ENCODE results near the gene PFKM. TPM values are rescaled to one million over a fixed set of nuclear protein-coding genes. Genes with fewer than 3 reads are reported as not detected.
"Not testable (repeated sequence)": the region's sequence is repeated elsewhere in the genome, so short reads cannot be mapped to it uniquely, and the experiment has no call there.

Gene PFKM
- total and polyA plus RNA-seq, 11 donors: 160 to 901 (median 474) TPM

GRCh38 chr12:48151103-48151771 is 32.1 kb downstream of the PFKM start:
- intact Hi-C loops (cut with DNase I): loop anchor here in 1 of 10 donors (10.0 kb wide), 1 partner anchor 186 kb away; the partner anchor contains the start of gene TMEM106C
- WGBS, 4 donors: 67 to 89% (median 77%) methylated on average over 2 of the region's 2 CpGs
- Histone ChIP-seq H3K4me3 (no peak overlapping the region), H3K27me3 (no peaks in the 10 kb centered on the region), H3K27ac (peak overlapping the region in 9 of 12 donors; percentile 1 to 68 (median 33)), H3K36me3 (peaks cover 0 to 86% (median 77%) of the 10 kb centered on the region in 9 donors), H3K4me1 (peaks cover 0 to 68% (median 19%) of the 10 kb centered on the region in 12 donors), H3K9me3 (no peaks in the 10 kb centered on the region)
- ATAC-seq (peak; percentile 21 to 54 (median 26)), DNase-seq (no peak)
- TF ChIP-seq CTCF (IDR thresholded peaks at IDR 0.05) (no peak), POLR2A (IDR thresholded peaks at IDR 0.05) (no peak)

GRCh38 chr12:48155786-48156185 is 36.6 kb downstream of the PFKM start:
- H3K27ac ChIP-seq, ATAC-seq, H3K9me3 ChIP-seq, H3K27me3 ChIP-seq, DNase-seq: not testable (repeated sequence)
- Histone ChIP-seq H3K4me3 (peak overlapping the region in 3 of 12 donors; percentile 69 to 87 (median 80)), H3K4me1 (peaks cover 0 to 58% (median 23%) of the 10 kb centered on the region in 12 donors), H3K36me3 (peaks cover 0 to 40% (median 31%) of the 10 kb centered on the region in 9 donors)
- WGBS, 4 donors: 93 to 97% (median 95%) methylated on average over 5 of the region's 5 CpGs
- intact Hi-C loops (cut with DNase I): loop anchor here in 9 of 10 donors (2.0 to 10.0 kb wide), 6 partner anchors 33 to 193 kb away; partner anchors contain the start of genes SENP1 (in 6 of the 9) and TMEM106C (in 2 of the 9)

- TF ChIP-seq POLR2A (IDR thresholded peaks at IDR 0.05) (no peak), CTCF (IDR thresholded peaks at IDR 0.05) (no peak)
- no peaks in the 10 kb centered on the region for H3K27me3 ChIP-seq
- H3K4me1 ChIP-seq: peaks cover 0 to 52% (median 19%) of the 10 kb centered on the region in 12 donors
- no peak for DNase-seq
- H3K4me3 ChIP-seq: peak overlapping the region; percentile 55 to 99 (median 84)
- H3K27ac ChIP-seq: peak overlapping the region; percentile 71 to 94 (median 88)
- ATAC-seq: no peak
- H3K36me3 ChIP-seq: peaks cover 0 to 32% (median 23%) of the 10 kb centered on the region in 9 donors
- no peaks in the 10 kb centered on the region for H3K9me3 ChIP-seq
- intact Hi-C loops (cut with DNase I): loop anchor here (1.0 to 10.0 kb wide), 8 partner anchors 34 to 194 kb away; partner anchors contain the start of genes SENP1 (in 9 of the 10), TMEM106C (in 2 of the 10) and PFKM (in 1 of the 10)
- WGBS, 4 donors: 26 to 31% (median 28%) methylated on average over 8 of the region's 8 CpGs
Observed at GRCh38 chr12:48156652-48157017, 37.5 kb downstream of the PFKM start.

- peaks cover 0 to 26% (median 16%) of the 10 kb centered on the region in 9 donors for H3K36me3 ChIP-seq
- TF ChIP-seq POLR2A (IDR thresholded peaks at IDR 0.05) (peak in 1 of 2 donors; percentile 66), CTCF (IDR thresholded peaks at IDR 0.05) (peak; percentile 28 to 77 (median 52))
- intact Hi-C loops (cut with DNase I): loop anchor here (1.0 to 10.0 kb wide), 8 partner anchors 35 to 195 kb away; partner anchors contain the start of genes SENP1 (in 9 of the 10), TMEM106C (in 2 of the 10) and PFKM (in 1 of the 10)
- H3K27ac ChIP-seq: peak within 1 kb of the TSS; percentile 71 to 94 (median 88)
- H3K9me3 ChIP-seq: no peaks in the 10 kb centered on the region
- WGBS, 4 donors: 0% methylated on average over 47 to 56 of the region's 56 CpGs
- peak; percentile 97 to 98 (median 98) for ATAC-seq
- DNase-seq: peak; percentile 99 to 100 (median 99)
- H3K27me3 ChIP-seq: no peaks in the 10 kb centered on the region
- peaks cover 0 to 51% (median 19%) of the 10 kb centered on the region in 12 donors for H3K4me1 ChIP-seq
- peak within 1 kb of the TSS; percentile 55 to 99 (median 84) for H3K4me3 ChIP-seq
Observed at GRCh38 chr12:48157018-48157888, 38.1 kb downstream of the PFKM start, which contains the start of gene ASB8. ASB8 (minus strand) TSS chr12:48157515; CDS start chr12:48153496, 4,019 bp downstream.
